NCI-H748 (cell line): ENCODE results near the gene PLA2G2A.
"Not testable (repeated sequence)": the region's sequence is repeated elsewhere in the genome, so short reads cannot be mapped to it uniquely, and the experiment has no call there.

Experiments used
- DNase-seq: peaks from one replicate; lab custom pipeline; 2025; ENCODE audit not compliant: unreplicated experiment; lab: John Stamatoyannopoulos, UW

PLA2G2A gene

GRCh38 chr1:19979494-19979977 lies at the start of gene PLA2G2A:
Gene PLA2G2A, minus strand, starts transcription at chr1:19979618. Its CDS starts 845 bp downstream, at chr1:19978773.
- DNase-seq = no peak

DNA sequence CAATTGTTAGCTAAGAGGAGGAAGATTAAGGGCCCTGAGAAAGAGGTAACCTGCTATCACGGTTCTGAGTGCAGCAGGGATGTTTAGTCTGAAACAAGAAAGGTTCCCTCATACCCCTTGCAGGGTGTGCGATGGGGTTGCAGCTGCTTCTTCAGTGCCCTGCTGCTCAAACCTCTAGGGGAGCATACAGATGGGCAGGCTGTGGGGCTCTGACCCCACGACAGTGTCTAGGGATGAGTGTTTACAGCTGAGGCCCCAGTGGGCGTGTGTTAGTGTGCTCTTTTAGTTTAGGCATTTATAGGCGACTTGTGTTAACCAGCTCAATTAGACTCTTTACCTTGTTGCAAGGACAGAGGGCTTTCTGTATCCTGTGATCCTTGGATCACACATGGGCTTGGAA lies 49.3 kb upstream of the PLA2G2A start:
- DNase-seq = no peak

DNA sequence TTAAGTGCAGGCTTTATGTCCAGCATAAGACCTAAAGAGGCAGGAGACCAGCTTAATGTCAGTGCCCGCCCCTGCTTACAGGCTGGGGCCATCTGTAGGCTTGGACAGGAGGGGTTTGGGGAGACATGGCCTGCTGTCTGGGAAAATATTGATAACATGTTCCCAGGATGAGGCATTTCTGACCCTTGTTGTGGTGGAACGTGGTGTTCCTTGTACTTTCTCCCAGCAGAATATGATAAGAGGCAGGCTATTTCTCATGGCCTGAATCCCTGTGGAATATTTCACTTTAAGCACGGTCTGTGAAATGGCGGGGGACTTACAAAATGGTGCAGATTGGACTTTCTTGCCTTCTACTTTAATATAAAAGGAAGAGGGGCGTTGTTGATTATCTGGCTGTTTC lies 48.7 kb upstream of the PLA2G2A start:
- no peak for DNase-seq

- no peak for DNase-seq
These were observed 38.3 kb upstream of the PLA2G2A start for GRCh38 chr1:20017741-20018140.

GRCh38 chr1:20014153-20014552 lies 34.7 kb upstream of the PLA2G2A start:
- no peak for DNase-seq

DNA sequence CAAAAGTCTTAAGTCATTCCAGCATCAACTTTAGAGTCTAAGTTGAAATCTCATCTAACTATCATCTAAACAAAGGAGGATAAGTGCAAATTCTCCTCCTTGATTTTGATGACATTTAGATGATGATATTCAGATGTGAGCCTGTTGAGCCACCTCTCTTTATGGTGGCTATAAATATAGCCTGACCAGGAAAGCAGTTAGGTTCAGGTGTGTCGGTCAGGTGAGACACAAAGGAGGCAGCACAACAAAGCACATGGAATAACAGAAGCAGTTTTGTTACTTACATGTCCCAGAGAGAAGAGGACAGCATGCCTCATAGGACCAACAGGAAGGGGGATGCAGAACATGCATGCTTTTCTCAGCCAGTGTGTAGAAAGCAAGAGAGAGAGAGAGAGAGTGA lies 30.6 kb upstream of the PLA2G2A start:
- DNase-seq = no peak

- no peak for DNase-seq
These were observed 29.8 kb upstream of the PLA2G2A start for GRCh38 chr1:20009212-20009611.

DNA sequence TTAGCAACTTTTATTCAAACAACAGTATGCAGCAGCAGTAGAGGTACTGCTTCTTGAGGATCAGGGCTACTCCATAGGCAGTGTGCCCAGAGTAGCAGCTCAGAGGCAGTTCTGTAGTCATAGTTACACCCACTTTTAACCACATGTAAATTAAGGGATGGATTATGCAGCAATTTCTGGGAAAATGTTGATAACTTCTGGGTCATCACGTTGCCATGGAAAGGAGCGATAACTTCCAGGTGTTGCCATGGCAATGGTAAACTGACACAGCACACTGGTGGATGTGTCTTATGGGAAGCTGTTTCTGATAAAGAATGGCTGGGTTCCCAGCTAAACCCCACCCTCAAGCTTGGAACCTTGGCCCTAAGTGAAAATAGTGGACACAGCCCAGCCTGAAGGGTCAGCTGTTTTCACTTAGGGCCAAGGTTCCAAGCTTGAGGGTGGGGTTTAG lies 29.0 kb upstream of the PLA2G2A start:
- peak; percentile 16 for DNase-seq

DNA sequence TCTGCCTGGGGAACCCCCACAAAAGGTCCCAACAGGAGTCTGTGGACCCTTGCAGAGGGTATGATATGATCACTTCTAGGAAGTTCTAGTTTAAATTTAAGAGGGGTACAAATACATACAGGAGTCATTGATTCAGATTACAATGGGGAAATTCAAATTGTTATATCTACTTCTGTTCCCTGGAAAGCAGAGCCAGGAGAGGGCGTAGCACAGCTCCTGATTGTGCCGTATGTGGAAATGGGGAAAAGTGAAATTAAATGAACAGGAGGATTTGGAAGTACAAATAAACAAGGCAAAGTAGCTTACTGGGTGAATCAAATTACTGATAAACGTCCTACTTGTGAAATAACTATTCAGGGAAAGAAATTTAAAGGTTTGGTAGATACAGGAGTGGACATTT lies 19.4 kb upstream of the PLA2G2A start:
- DNase-seq = not testable (repeated sequence)

GRCh38 chr1:19990689-19991088 lies 11.3 kb upstream of the PLA2G2A start:
- no peak for DNase-seq

DNA sequence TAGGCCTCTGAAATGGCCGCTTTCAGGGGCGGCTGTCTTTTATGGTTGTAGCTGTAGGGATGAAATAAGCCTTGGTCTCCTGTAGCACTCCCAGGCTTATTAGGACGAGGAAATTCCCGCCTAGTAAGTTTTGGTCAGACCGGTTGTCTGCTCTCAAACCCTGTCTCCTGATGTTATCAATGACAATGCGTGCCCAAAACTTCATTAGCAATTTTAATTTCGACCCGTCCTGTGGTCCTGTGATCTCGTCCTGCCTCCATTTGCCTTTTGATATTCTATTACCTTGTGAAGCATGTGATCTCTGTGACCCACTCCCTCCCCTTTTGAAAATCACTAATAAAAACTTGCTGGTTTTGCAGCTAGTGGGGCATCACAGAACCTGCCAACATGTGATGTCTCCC lies 10.8 kb upstream of the PLA2G2A start:
- DNase-seq = not testable (repeated sequence)

DNA sequence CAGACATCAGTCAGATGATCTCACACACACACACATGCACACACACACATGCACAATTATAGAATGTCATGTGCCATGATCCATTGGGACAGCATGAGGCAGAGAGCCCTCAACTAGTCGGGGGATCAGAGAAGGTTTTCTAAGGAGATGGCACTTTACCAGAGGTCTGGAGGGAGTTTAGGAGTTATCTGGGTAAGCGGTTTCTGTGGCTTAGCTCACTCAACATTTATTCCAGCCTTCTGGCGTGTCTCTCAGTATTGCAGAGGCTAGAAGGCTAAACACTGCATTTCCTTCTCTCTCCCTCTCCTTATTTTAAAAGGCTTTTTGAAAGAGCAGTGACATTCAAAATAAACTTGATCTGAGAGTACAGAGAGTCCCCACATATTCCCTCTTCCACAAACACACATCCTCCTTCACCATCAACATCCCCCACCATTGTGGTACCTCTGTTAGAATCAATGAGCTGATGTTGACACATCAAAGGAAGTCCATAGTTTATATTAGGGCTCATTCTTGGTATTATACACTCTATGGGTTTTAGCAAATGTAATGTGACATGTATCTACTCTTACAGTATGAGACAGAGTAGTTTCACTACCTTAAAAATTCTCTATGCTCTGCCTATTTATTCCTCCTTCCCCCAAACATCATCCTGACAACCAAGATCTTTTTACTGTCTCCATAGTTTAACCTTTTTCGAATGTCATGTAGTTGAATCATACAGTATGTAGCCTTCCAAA lies 9.0 kb upstream of the PLA2G2A start:
- no peak for DNase-seq

DNA sequence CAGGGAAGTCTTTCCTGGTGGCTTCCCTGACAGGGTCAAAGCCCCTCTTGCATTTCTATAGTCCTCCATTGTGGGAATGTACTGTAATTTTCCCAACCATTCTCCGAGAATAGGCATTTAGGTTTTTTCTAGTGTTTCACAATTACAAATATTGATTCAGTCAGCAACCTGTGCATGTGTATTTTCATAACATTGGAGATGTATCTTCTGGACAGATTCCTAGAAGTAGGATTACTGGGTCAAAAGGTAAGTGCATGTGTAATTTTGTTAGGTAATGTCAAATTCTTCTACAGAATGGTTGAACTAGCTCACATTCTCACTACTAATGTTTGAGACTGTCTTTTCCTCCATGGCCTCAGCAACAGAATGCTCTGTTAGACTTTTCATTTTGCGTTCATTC lies 8.3 kb upstream of the PLA2G2A start:
- no peak for DNase-seq

GRCh38 chr1:19984409-19985016 lies 5.1 kb upstream of the PLA2G2A start:
- DNase-seq = not testable (repeated sequence)

DNA sequence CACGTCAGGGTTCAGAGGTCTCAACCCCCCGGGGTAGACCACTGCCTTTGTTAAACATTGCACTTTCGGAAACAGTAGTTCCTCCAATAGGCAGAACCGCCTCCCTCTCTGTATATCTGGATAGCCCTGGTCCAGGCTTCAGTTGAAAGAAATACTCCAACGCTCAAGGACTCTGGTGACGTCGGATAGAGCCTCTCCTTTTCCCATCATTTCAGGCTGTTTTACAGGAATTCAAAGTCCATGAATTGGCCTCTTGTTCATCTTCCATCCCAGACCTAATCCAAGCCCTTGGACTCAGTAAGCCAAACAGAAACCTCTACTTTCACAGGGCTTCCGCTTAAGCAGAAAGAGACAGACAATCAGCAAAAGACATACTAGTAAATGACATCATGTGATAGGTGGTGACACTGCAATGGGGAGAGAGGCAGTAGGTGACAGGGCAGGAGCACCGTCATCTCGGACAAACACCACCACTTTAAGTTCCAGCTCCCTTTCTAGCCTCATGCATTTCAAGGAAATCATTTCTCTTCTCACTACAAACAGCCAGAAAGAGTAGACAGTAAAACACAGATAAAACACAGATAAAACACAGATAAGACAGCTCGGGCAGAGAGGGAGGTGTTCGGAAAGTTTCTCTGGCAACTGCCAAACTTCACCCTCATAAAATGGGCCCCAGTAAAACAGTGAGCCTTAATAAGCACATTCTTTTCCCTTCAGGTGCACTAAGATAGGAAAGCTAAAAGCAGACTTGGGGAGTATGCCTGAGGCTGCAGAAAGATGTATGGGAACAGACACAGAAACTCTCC lies 2.3 kb upstream of the PLA2G2A start:
- no peak for DNase-seq

- DNase-seq = no peak
These were observed 1.7 kb upstream of the PLA2G2A start for GRCh38 chr1:19981170-19981506.

DNA sequence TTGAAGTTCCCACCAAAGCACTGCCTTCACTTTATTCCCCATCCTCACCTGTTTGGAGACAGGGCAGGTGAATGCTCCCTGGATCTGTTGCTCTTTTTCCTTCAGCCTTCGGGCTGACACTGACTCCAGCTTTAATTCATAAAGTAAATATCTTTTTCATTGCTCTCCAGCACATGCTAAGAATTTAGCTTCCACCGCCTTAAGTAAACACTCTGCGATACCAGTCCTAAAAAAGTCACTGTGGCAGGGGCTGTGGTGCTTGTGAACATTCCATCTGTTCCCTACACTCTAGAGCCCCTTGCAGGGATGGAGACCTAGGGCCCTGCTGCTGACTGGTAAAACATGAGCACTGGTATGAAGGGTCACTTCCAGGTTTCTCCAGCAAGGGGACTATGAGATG lies 896 bp upstream of the PLA2G2A start:
- DNase-seq = no peak

- no peak for DNase-seq
These were observed 1.3 kb downstream of the PLA2G2A start for GRCh38 chr1:19978143-19978542.

DNA sequence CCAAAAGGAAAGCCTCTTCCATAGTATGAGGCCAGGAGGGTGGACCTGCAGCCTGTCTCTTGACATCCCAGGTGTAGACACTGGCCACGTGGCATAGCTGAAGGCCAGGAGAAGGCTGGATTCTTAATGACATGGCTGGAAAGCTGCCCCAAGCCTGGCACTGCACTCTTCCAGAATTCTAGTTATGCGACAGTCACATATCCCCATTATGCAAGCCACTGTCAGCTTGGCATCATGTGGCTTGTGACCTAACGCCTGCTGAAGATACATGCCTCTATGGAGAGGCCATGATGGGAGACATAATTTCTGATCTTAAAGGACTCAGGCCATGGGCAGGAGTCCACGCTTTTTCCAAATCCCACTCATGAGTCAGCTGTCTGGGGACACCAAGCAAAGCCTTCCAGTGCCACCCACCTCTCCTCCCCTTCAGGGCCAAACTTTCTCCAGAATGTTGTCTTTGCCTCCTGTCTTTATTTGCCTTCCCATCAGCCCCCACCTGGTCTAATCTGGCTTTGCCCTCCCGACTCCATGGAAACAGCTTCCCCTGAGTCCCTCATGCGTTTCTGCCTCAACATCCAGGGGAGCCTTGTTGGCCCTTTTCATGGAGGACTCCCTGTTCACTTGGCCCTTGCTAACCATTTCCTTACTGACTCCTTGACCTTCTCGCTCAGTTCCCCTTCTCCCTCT lies 3.0 kb downstream of the PLA2G2A start:
- no peak for DNase-seq

DNA sequence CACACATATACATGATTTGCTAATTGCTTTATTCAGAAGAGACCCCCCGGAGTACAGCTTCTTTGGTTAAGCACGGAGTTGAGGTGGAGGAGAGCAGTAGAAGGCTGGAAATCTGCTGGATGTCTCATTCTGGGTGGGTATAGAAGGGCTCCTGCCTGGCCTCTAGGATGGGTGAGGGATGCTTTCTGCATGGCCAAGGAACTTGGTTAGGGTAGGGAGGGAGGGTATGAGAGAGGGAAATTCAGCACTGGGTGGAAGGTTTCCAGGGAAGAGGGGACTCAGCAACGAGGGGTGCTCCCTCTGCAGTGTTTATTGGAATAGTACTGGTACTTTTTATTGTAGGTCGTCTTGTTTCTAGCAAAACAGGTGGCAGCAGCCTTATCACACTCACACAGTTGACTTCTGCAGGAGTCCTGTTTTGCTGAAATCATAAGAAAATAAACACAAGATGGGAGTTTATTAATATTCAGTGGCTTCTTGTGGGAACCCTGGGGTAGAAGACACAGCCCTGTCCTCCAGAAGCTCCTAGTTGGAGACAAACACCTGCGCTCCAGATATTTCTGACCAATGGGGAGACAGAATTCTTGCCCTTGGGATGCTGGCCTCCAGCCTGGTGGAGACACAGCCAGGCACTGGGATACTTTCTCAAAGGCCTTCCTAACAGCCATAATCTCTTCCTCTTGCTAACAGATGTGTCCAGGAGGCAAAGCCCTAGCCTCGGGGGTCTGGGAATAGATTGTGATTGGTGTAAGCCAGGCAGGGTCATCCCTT lies 3.8 kb downstream of the PLA2G2A start:
- no peak for DNase-seq
